Neuronal stem cell (in vitro differentiated cells): ENCODE results near the gene PNCK.

Experiments used
- DNase-seq: peaks from one replicate; pipeline ENCODE4 v3.0.0-alpha.2; 2013; ENCODE audit warnings: low spot score
- H2AFZ ChIP-seq: one replicate; pipeline ENCODE4 v1.6.1; 2013; ENCODE audit warnings: mild to moderate bottlenecking, low read length, inconsistent platforms
- H2AK5ac ChIP-seq: 2 replicates; pipeline ENCODE4 v1.6.1; 2013; ENCODE audit warnings: low read depth, mild to moderate bottlenecking, inconsistent platforms, low read length, moderate library complexity, mixed read lengths
- H2BK120ac ChIP-seq: 2 replicates; pipeline ENCODE4 v1.6.1; 2013; ENCODE audit warnings: low read depth, mild to moderate bottlenecking, inconsistent platforms, low read length, moderate library complexity, mixed read lengths
- H2BK12ac ChIP-seq: one replicate; pipeline ENCODE4 v1.6.1; 2013; ENCODE audit warnings: low read length, inconsistent platforms
- H2BK15ac ChIP-seq: 2 replicates; pipeline ENCODE4 v1.6.1; 2013; ENCODE audit warnings: mild to moderate bottlenecking, low read length, inconsistent platforms, mixed read lengths
- H2BK5ac ChIP-seq: one replicate; pipeline ENCODE4 v1.6.1; 2013; ENCODE audit warnings: inconsistent platforms, mild to moderate bottlenecking, low read length, moderate library complexity
- H3K14ac ChIP-seq: one replicate; pipeline ENCODE4 v1.6.1; 2013; ENCODE audit warnings: low read length, inconsistent platforms
- H3K18ac ChIP-seq: 2 replicates; pipeline ENCODE4 v1.6.1; 2013; ENCODE audit warnings: low read length, inconsistent platforms
- H3K23ac ChIP-seq: 2 replicates; pipeline ENCODE4 v1.6.1; 2013; ENCODE audit warnings: low read depth, mild to moderate bottlenecking, mixed read lengths, low read length, inconsistent platforms; ENCODE audit not compliant: poor library complexity
- H3K27ac ChIP-seq: replicated peaks from 3 replicates; pipeline ENCODE4 v1.5.1; 2013; ENCODE audit warnings: low read length, inconsistent platforms
- H3K27me3 ChIP-seq, 3 experiments: 2 replicates each; pipeline ENCODE4 v1.6.1; 2013; ENCODE audit warnings: low read length in 3 of 3, mild to moderate bottlenecking in 2 of 3, inconsistent platforms in 1 of 3, low read depth in 1 of 3, mixed read lengths in 1 of 3, moderate library complexity in 1 of 3; ENCODE audit not compliant: control insufficient read depth in 3 of 3, insufficient read depth in 3 of 3
- H3K36me3 ChIP-seq, 2 donors: replicated peaks in 1 of 2; 2 replicates each; pipeline ENCODE4 v1.6.1; 2013; ENCODE audit warnings: low read length in 2 of 2; ENCODE audit not compliant: control insufficient read depth in 2 of 2, insufficient read depth in 2 of 2
- H3K4ac ChIP-seq: 2 replicates; pipeline ENCODE4 v1.6.1; 2013; ENCODE audit warnings: inconsistent platforms, mild to moderate bottlenecking, low read length, moderate library complexity
- H3K4me1 ChIP-seq, 2 donors: 1 replicate in 1 of 2; 2 replicates in 1 of 2; pipeline ENCODE4 v1.6.1; 2013; ENCODE audit warnings: low read length in 2 of 2, low read depth in 1 of 2; ENCODE audit not compliant: control insufficient read depth in 2 of 2, insufficient read depth in 1 of 2
- H3K4me2 ChIP-seq: one replicate; pipeline ENCODE4 v1.6.1; 2013; ENCODE audit warnings: mild to moderate bottlenecking, low read length, inconsistent platforms; ENCODE audit not compliant: insufficient read depth, poor library complexity, severe bottlenecking
- H3K4me3 ChIP-seq, 2 donors: 2 replicates each; pipeline ENCODE4 v1.5.1; 2013; ENCODE audit warnings: low read length in 2 of 2, mild to moderate bottlenecking in 2 of 2, inconsistent platforms in 1 of 2, moderate library complexity in 1 of 2
- H3K79me1 ChIP-seq: one replicate; pipeline ENCODE4 v1.6.1; 2013; ENCODE audit warnings: low read depth, mild to moderate bottlenecking, inconsistent platforms, low read length, moderate library complexity
- H3K9ac ChIP-seq: one replicate; pipeline ENCODE4 v1.6.1; 2013; ENCODE audit warnings: mild to moderate bottlenecking, low read depth, low read length, inconsistent platforms; ENCODE audit not compliant: poor library complexity
- H3K9me3 ChIP-seq, 2 donors: replicated peaks in 1 of 2; 2 replicates each; pipeline versions ENCODE3 to v1.6.1; 2013; ENCODE audit warnings: low read length in 2 of 2, mild to moderate bottlenecking in 2 of 2, inconsistent platforms in 1 of 2, low read depth in 1 of 2, mixed read lengths in 1 of 2, moderate library complexity in 1 of 2; ENCODE audit not compliant: control insufficient read depth in 2 of 2, insufficient read depth in 1 of 2
- H4K8ac ChIP-seq: one replicate; pipeline ENCODE4 v1.6.1; 2013; ENCODE audit warnings: low read depth, mild to moderate bottlenecking, inconsistent platforms, low read length, moderate library complexity
- H4K91ac ChIP-seq: one replicate; pipeline ENCODE4 v1.6.1; 2013; ENCODE audit warnings: low read length, low read depth, mild to moderate bottlenecking, inconsistent platforms; ENCODE audit not compliant: poor library complexity
- WGBS, 2 donors: extraction: QIAGEN DNeasy Blood & Tissue Kit; methylation state at CpG; one replicate each; pipeline ENCODE4 v1.1.7; 2013; ENCODE audit warnings: missing lambda C conversion rate in 2 of 2, mixed read lengths in 1 of 2; ENCODE audit not compliant: insufficient read length in 2 of 2, insufficient replicate concordance in 1 of 2; ENCODE audit errors: extremely low coverage in 2 of 2; 5-methylcytosine and 5-hydroxymethylcytosine counted together

Gene PNCK

DNA sequence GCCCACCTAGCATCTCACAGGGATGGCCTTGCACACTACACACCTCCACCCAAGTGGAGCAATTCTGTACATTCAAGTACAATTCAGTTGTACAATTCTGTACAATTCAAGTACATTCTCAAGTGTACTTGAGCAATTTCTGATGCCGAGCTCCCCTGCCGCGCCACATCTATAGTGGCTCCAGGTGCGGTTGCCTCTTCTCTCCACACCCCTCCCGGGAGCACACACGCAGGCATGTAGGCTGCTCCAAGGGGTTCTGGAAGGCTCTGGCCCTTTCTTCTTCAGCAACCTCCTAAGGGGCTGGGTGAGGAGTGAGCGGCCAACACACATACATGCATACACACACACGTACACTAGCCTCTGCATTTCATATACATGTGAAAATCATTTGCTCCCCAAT is 45.5 kb downstream of the PNCK start:
- Histone ChIP-seq H4K8ac (no peak overlapping the region), H2BK12ac (no peak overlapping the region), H3K9ac (no peak overlapping the region), H3K4ac (no peak overlapping the region), H3K27me3 (peaks cover 0 to 84% (median 0%) of the 10 kb centered on the region in 3 experiments), H4K91ac (no peak overlapping the region), H3K4me3 (no peak overlapping the region), H2AK5ac (no peak overlapping the region), H2AFZ (peak overlapping the region; percentile 21), H2BK5ac (no peak overlapping the region), H3K4me2 (no peak overlapping the region), H2BK15ac (no peak overlapping the region), H3K14ac (no peak overlapping the region), H3K36me3 (no peaks in the 10 kb centered on the region), H3K79me1 (no peaks in the 10 kb centered on the region), H3K18ac (no peak overlapping the region), H3K9me3 (no peaks in the 10 kb centered on the region), H3K23ac (no peak overlapping the region), H3K27ac (no peak overlapping the region), H2BK120ac (no peak overlapping the region), H3K4me1 (peaks cover 0 to 3% of the 10 kb centered on the region in 2 donors)
- no CpG with 5 or more reads among the region's 8 CpGs for WGBS, 2 donors
- DNase-seq, result no peak

DNA sequence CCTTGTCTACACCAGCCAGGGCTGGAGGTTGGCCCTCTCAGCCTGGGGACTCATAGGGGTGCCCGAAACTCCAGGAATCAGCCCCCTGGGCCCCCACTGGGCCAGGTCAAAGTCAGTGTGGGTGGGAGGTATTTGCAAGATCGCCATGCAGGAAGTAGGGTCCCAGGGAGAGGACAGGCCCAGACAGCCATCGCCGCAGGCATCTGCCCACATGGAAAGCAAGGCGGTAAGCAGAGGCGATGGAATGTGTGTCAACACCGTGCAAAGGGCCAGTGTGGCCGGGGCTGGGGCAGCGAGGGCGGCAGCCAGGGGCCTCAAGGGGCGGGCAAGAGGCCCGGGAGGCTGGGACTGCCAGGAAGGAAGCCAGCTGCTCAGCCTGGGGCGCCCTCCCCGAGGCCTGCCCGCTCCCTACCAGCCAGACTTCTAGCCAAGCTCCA is 45.9 kb downstream of the PNCK start:
- no CpG with 5 or more reads among the region's 15 CpGs for WGBS, 2 donors

DNA sequence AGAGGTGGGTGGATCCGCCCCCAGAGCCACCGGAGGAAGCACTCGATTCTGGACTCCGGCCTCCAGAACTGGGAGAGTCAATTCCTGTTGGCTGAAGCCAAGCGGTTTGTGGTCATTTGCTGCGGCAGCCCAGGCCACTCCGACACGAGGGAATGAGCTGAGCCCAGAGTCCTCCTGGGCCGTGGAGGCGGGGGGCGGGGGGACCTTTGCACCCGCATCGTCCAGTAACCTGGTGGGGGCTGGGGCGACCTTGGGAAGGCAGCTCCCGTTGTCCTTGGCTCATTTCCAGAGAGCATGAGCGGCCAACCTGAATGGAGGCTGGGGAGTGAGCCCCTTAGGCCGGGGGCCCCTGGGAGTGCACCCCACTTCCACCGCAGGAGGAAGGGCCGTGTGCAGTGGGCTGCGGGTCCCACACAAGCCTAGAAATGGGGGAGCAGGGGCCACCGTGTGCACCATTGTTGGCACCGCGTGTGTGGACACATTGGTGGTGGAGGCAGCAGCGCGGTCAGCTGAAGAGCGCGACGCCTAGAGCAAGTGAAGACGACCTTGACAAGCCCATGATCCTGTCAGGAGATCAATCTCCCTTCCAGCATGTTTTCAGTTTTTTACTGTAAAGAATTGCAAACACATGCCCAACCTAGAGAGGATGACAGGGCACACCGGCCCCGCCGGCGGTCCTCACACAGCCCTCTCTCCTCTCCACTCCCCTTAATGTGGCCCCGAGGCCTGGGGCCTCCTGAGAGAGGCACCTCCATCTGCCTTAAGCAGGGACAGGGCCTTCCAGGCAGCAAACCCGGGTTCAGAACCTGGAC is 46.5 kb downstream of the PNCK start:
- no peak overlapping the region for H2BK120ac ChIP-seq
- H4K91ac ChIP-seq, result no peak overlapping the region
- no peak overlapping the region for H4K8ac ChIP-seq
- no peak overlapping the region for H3K23ac ChIP-seq
- H3K9me3 ChIP-seq, result no peaks in the 10 kb centered on the region
- H2BK15ac ChIP-seq, result no peak overlapping the region
- H2BK5ac ChIP-seq, result no peak overlapping the region
- peaks cover 0 to 3% of the 10 kb centered on the region in 2 donors for H3K4me1 ChIP-seq
- no peak overlapping the region for H2BK12ac ChIP-seq
- no peak overlapping the region for H3K14ac ChIP-seq
- no peak for DNase-seq
- no peak overlapping the region for H3K27ac ChIP-seq
- WGBS, 2 donors, result no CpG with 5 or more reads among the region's 35 CpGs
- H2AK5ac ChIP-seq, result no peak overlapping the region
- no peaks in the 10 kb centered on the region for H3K79me1 ChIP-seq
- H3K18ac ChIP-seq, result no peak overlapping the region
- no peak overlapping the region for H3K4me2 ChIP-seq
- no peak overlapping the region for H3K4ac ChIP-seq
- H3K4me3 ChIP-seq, result no peak overlapping the region
- H3K36me3 ChIP-seq, result no peaks in the 10 kb centered on the region
- peak overlapping the region; percentile 21 for H2AFZ ChIP-seq
- H3K9ac ChIP-seq, result no peak overlapping the region
- peaks cover 0 to 85% (median 0%) of the 10 kb centered on the region in 3 experiments for H3K27me3 ChIP-seq

More for the DNA sequence above, 45.9 kb downstream of the PNCK start:
- Histone ChIP-seq H3K23ac (no peak overlapping the region), H2BK120ac (no peak overlapping the region), H3K4me3 (no peak overlapping the region), H3K18ac (no peak overlapping the region), H4K8ac (no peak overlapping the region), H2BK15ac (no peak overlapping the region), H3K4me1 (peaks cover 0 to 3% of the 10 kb centered on the region in 2 donors), H3K4ac (no peak overlapping the region), H2BK5ac (no peak overlapping the region), H3K9ac (no peak overlapping the region), H2AK5ac (no peak overlapping the region), H3K27me3 (peaks cover 0 to 87% (median 0%) of the 10 kb centered on the region in 3 experiments), H3K36me3 (no peaks in the 10 kb centered on the region), H3K27ac (no peak overlapping the region), H3K79me1 (no peaks in the 10 kb centered on the region), H3K4me2 (no peak overlapping the region), H3K9me3 (no peaks in the 10 kb centered on the region), H2AFZ (peak overlapping the region; percentile 21), H3K14ac (no peak overlapping the region), H2BK12ac (no peak overlapping the region), H4K91ac (no peak overlapping the region)
- DNase-seq, result no peak

GRCh38 chrX:153626025-153626633 is 47.5 kb downstream of the PNCK start:
- H3K4me3 ChIP-seq, result no peak overlapping the region
- H3K18ac ChIP-seq, result no peak overlapping the region
- no peak overlapping the region for H2BK120ac ChIP-seq
- H3K36me3 ChIP-seq, result no peaks in the 10 kb centered on the region
- H2BK5ac ChIP-seq, result no peak overlapping the region
- H3K23ac ChIP-seq, result no peak overlapping the region
- no peak overlapping the region for H2AK5ac ChIP-seq
- no peak overlapping the region for H2AFZ ChIP-seq
- H4K8ac ChIP-seq, result no peak overlapping the region
- no CpG with 5 or more reads among the region's 16 CpGs for WGBS, 2 donors
- H2BK12ac ChIP-seq, result no peak overlapping the region
- H3K27me3 ChIP-seq, result peaks cover 0 to 79% (median 0%) of the 10 kb centered on the region in 3 experiments
- no peaks in the 10 kb centered on the region for H3K9me3 ChIP-seq
- H3K27ac ChIP-seq, result no peak overlapping the region
- no peak overlapping the region for H4K91ac ChIP-seq
- no peak overlapping the region for H3K9ac ChIP-seq
- no peak overlapping the region for H3K4ac ChIP-seq
- no peak for DNase-seq
- H3K4me1 ChIP-seq, result peaks cover 0 to 3% of the 10 kb centered on the region in 2 donors
- H3K79me1 ChIP-seq, result no peaks in the 10 kb centered on the region
- H2BK15ac ChIP-seq, result no peak overlapping the region
- no peak overlapping the region for H3K4me2 ChIP-seq
- H3K14ac ChIP-seq, result no peak overlapping the region
